ENCODE measurements around the gene PCDHGC3. TPM values are rescaled to one million over a fixed set of nuclear protein-coding genes. Genes with fewer than 3 reads are reported as not detected.

PCDHGC3 gene
- total RNA-seq (2014; rRNA removed; shearing (Covaris generic)) (12.9 and 13.3 TPM in 2 replicates), polyA plus RNA-seq (2016; fragmentation: Nextera tagmentation; extraction: Ambion mirVana) (13.8 and 14.4 TPM in 2 replicates)
- long read RNA-seq: 0 reads

- peak within 1 kb of the TSS; percentile 92 for H3K4me3 Mint-ChIP-seq
- peaks cover 26% of the 10 kb centered on the region for H3K9me3 Mint-ChIP-seq
- H3K27ac ChIP-seq (ENCODE audit: low read depth): no peak within 1 kb of the TSS
- TF ChIP-seq NANOG (IDR thresholded peaks at IDR 0.05; ENCODE audit: borderline replicate concordance): no peak
- peak in 1 of 2 experiments; percentile 59; a peak in 2 of 4 replicates for TF ChIP-seq CTCF (conservative IDR thresholded peaks at IDR 0.05; ENCODE audit: low read depth in 2 of 2)
- 0 out of 2 replicates have a peak, but pooled peaks cover 4% of the 10 kb centered on the region for H3F3A ChIP-seq (replicated peaks; ENCODE audit: low read depth)
- ATAC-seq (peak; percentile 95), DNase-seq (ENCODE audit: low spot score) (peak; percentile 95)
- H3K79me2 ChIP-seq (replicated peaks; ENCODE audit: insufficient read depth): no peaks in the 10 kb centered on the region; the same call in none of the 2 replicates
- H3K9me2 ChIP-seq (ENCODE audit: insufficient read depth): no peaks in the 10 kb centered on the region
- H3K4me1 Mint-ChIP-seq: peaks cover 21% of the 10 kb centered on the region
- H3K36me3 Mint-ChIP-seq (ENCODE audit: low read depth): peaks cover 26% of the 10 kb centered on the region
- H2AFZ ChIP-seq: peak within 1 kb of the TSS; percentile 89
- peak within 1 kb of the TSS; percentile 83 for H3K4me2 ChIP-seq
- peaks cover 27% of the 10 kb centered on the region for H3K27me3 Mint-ChIP-seq (ENCODE audit: insufficient read depth, low read depth, poor library complexity)
- H3K4me1 ChIP-seq (ENCODE audit: insufficient read depth): no peaks in the 10 kb centered on the region; the same call in 1 of the 2 replicates
- peaks cover 19% of the 10 kb centered on the region for H4K20me1 ChIP-seq (replicated peaks; ENCODE audit: insufficient read depth)
- peaks cover 39% of the 10 kb centered on the region for H3K27me3 ChIP-seq (ENCODE audit: insufficient read depth)
- H3K27ac Mint-ChIP-seq: no peak within 1 kb of the TSS; the same call in 1 of the 2 replicates
- H3K36me3 ChIP-seq (ENCODE audit: insufficient read depth): no peaks in the 10 kb centered on the region
- peak within 1 kb of the TSS; percentile 66 for H3K4me3 ChIP-seq
These were observed at the start of gene PCDHGC3 for GRCh38 chr5:141475625-141476131. Gene PCDHGC3, plus strand, starts transcription at chr5:141475966. Its CDS starts 151 bp downstream, at chr5:141476117.

GRCh38 chr5:141427783-141428426, 47.9 kb upstream of the PCDHGC3 start:
- H3K9me3 Mint-ChIP-seq: peaks cover 79% of the 10 kb centered on the region
- no peak overlapping the region for H3K27ac ChIP-seq (ENCODE audit: low read depth)
- H3K4me3 Mint-ChIP-seq: no peak overlapping the region; the same call in 2 of the 3 replicates
- H3K4me3 ChIP-seq: no peak overlapping the region
- H3K4me2 ChIP-seq: no peak overlapping the region
- H3K27me3 Mint-ChIP-seq (ENCODE audit: insufficient read depth, low read depth, poor library complexity): peaks cover 8% of the 10 kb centered on the region
- ATAC-seq: no peak
- H3K4me1 Mint-ChIP-seq: no peaks in the 10 kb centered on the region; the same call in 2 of the 3 replicates
- no peaks in the 10 kb centered on the region for H3K4me1 ChIP-seq (ENCODE audit: insufficient read depth)
- no peaks in the 10 kb centered on the region for H3F3A ChIP-seq (replicated peaks; ENCODE audit: low read depth)
- H3K36me3 Mint-ChIP-seq (ENCODE audit: low read depth): peaks cover 81% of the 10 kb centered on the region
- TF ChIP-seq CTCF (conservative IDR thresholded peaks at IDR 0.05; ENCODE audit: low read depth in 2 of 2) (peak; percentile 13 to 63; a peak in 2 of 4 replicates), EZH2 (IDR thresholded peaks at IDR 0.05; ENCODE audit: low read depth, unreplicated experiment) (no peak)
- H3K27me3 ChIP-seq (ENCODE audit: insufficient read depth): no peaks in the 10 kb centered on the region
- H4K20me1 ChIP-seq (replicated peaks; ENCODE audit: insufficient read depth): no peaks in the 10 kb centered on the region
- H3K36me3 ChIP-seq (ENCODE audit: insufficient read depth): peaks cover 8% of the 10 kb centered on the region; the same call in 1 of the 2 replicates
- H3K27ac Mint-ChIP-seq: no peak overlapping the region
- H3K9me2 ChIP-seq (ENCODE audit: insufficient read depth): no peaks in the 10 kb centered on the region
- no peak overlapping the region for H2AFZ ChIP-seq
- DNase-seq (ENCODE audit: low spot score): peak; percentile 47
- no peaks in the 10 kb centered on the region; the same call in 1 of the 2 replicates for H3K79me2 ChIP-seq (replicated peaks; ENCODE audit: insufficient read depth)
